Uterus (tissue), 2 donors: Measurements from ENCODE around the gene PEX5L.

Source experiments
- CTCF ChIP-seq, 4 experiments: fragments of 200-600 bp in 2 of 4; fragments of 450-650 bp in 2 of 4; sonication (generic) in 2 of 4; IDR thresholded peaks; one replicate each; pipeline ENCODE4 v1.5.1; 2016 to 2019; ENCODE audit warnings: antibody characterized with exemption in 4 of 4, mild to moderate bottlenecking in 2 of 4, moderate library complexity in 1 of 4
- POLR2A ChIP-seq, 2 donors: fragments of 450-650 bp; IDR thresholded peaks; one replicate each; pipeline ENCODE4 v1.6.1; 2016; ENCODE audit warnings: antibody characterized with exemption in 2 of 2, mild to moderate bottlenecking in 1 of 2, moderate library complexity in 1 of 2

DNA sequence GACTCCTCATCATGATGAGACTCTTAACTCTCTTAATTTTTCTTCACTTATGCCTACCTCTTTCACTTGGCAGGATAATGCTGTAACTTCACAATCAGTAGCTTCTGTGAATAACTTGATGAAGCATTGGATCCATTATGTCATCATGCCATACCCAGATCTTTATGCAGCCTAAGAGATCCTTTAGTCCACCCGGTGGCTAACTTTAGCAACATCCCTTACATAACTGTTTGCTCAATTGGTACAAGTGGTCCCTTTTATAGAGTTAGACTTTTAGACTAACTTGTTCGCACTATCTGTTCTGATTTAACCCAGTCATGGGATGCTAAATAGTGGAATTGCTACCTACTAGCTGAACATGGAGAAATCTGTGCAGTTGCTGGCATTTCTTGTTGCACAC, 199.4 kb downstream of the PEX5L start:
- TF ChIP-seq POLR2A (IDR thresholded peaks at IDR 0.05) (no peak), CTCF (IDR thresholded peaks at IDR 0.05) (no peak)
